Kasumi-1 (cell line): ENCODE measurements around the gene NDUFAF7.
"Not testable (repeated sequence)": the region's sequence is repeated elsewhere in the genome, so short reads cannot be mapped to it uniquely, and the experiment has no call there.

Experiments
- DNase-seq, 2 experiments: peaks; one replicate each; lab custom pipeline; 2025; lab: John Stamatoyannopoulos, UW

Gene NDUFAF7, protein sequence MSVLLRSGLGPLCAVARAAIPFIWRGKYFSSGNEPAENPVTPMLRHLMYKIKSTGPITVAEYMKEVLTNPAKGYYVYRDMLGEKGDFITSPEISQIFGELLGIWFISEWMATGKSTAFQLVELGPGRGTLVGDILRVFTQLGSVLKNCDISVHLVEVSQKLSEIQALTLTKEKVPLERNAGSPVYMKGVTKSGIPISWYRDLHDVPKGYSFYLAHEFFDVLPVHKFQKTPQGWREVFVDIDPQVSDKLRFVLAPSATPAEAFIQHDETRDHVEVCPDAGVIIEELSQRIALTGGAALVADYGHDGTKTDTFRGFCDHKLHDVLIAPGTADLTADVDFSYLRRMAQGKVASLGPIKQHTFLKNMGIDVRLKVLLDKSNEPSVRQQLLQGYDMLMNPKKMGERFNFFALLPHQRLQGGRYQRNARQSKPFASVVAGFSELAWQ

DNA sequence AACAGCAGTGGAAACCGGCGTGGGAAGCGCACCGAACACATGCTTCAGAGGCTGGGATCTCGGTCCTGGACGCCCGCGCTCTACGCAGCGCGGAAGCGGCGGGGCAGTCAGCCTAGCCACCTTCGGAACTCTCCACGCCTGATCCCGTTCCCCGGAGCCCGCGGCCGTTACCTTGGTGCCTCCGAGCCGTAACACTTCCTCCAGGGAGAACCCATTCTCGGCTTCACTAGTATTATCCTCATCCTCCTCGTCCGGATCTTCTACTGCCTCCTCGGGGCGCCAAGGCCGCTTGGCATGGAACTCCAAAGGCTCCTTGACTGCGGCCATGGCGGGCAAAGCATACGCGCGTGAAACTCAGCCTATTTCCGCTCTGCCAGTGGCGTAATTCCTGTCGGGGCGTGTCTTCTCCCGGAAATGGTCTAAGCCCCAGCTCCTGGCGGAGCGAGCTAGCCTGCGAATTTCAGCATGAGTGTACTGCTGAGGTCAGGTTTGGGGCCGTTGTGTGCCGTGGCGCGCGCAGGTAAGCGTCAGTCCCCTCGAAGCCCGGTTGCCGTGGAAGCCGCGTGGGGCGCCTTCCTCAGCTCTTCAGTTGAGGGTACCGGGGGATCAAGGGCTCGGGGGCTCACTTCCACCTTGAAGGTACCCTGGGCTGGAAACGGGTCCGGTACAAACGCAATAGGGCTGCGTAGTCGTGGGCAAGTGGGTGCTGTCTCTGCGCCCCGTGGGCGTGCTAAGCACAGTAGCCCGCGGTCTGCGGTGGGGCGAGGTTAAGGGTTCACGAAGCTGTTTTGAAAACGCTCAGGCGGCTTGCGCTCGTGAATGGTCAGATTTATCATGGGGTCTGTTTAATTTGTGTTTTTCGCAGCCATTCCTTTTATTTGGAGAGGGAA lies at the start of gene NDUFAF7, which contains the start of gene CEBPZ:
NDUFAF7 (plus strand) TSS at position 418 of the 890 bp plus-strand sequence; CDS start at position 466, 48 bp downstream.
CEBPZ (minus strand) TSS at position 356 of the 890 bp plus-strand sequence; CDS start at position 327, 29 bp downstream.
- DNase-seq: peak; percentile 91 to 93

DNA sequence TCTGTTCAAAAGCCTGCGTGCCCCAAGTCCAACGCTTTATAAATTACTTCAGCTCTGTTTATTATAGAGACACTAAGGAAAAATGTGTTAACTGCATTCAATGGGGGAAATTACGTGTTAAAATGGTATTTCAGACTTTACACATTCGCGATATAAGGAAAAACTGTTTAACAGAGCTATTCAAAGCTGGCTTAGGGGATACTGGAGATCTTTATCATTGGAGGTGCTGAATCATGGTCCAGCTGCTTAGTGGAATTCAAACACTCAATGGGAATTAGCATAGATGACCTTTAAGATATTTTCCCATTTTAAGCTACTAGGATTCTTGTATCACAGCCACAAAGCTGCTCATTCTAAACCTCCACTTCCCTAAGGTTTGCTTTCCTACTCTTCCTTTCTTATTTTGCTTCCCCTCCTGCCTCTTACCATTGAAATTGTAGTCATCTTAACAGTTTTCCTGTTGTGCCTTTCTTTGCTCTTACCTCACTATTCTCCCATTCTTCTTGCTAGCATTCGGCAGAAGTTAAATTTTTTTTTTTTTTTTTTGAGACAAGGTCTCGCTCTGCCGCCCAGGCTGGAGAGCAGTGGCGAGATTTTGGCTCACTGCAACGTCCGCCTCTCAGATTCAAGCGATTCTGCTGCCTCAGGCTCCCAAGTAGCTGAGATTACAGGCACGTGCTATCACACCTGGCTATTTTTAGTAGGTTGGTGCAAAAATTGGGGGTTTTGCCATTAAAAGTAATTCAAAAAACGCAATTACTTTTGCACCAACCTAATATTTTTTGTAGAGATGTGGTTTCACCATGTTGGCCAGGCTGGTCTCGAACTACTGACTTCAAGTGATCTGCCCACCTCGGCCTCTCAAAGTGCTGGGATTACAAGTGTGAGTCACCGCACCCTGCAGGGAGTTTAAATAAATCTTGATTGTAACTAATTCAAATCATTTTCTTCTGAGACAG lies 49.5 kb upstream of the NDUFAF7 start:
- DNase-seq: no peak

DNA sequence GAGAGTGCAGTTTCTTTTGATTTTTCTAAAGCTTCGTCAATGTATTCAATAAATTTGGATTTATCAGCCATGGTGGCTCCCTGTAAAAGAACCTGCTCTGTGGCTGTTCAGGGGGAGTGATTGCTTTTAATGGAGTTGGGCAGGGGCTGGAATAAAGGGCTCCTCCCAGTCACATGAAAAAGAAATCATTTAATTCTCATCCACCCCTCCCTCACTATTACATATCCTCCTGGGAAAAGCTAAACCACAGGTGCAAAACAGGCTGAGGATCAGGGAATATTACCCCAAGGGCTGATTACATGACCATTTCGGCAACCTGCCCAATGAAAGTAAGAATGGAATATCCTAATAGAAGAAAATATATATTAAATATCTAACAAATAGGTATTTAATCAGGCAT lies 42.9 kb upstream of the NDUFAF7 start, which contains the start of gene SULT6B1:
SULT6B1 (minus strand) TSS at position 101 of the 400 bp plus-strand sequence; CDS start at position 71, 30 bp downstream.
- DNase-seq: no peak

DNA sequence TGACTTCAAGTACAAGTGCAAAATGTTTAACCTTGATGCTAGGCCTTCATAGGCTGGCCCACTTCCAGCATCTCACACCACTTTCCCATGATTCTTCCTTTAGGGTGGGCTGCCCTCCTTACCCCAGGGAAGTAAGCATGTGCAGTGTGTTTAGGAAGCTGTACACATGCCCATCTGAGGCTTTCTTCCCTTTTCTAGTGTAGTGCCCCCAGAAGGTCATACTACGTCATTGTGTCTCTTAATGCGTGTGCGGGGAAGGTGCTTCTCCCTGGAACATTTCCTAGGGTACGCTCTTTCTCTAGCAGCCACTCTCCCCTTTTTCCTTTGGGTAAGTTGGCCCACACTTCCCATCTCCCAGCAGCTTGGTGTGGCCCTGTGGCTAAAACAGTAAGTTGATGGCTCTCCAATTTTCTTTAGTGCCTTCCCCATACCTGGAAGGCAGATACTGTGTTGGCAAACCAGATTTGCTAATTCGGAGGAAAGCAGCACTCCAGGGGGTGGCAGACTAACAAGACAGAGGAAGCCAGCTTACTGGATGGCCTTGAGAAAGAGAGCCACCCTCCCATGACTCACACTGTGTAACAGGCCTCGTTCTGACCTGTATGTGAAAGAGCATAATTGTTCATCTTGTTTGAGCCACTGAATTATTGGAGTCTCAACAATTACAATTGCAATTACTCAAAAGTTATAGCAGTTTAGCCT lies 41.9 kb upstream of the NDUFAF7 start:
- DNase-seq: peak; percentile 7 to 21

DNA sequence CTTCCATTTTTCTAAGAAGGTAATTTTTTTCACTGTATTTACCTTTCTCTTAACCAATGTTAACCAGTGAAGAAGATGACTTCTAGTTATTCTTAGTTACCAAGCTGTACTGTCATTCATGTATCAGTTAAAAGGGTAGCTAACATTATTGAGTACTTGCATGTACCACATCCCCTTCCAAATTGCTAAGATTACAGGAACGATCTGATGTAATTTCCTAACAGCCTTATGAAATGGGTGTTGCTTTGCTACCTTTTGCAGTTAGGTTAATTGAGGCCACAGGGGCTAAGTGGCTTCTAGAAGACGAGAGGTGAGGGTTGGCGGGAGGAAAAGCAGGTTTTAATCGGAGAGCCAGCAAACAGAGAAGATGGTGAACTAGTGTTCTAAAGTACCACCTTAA lies 41.2 kb upstream of the NDUFAF7 start:
- DNase-seq: no peak

DNA sequence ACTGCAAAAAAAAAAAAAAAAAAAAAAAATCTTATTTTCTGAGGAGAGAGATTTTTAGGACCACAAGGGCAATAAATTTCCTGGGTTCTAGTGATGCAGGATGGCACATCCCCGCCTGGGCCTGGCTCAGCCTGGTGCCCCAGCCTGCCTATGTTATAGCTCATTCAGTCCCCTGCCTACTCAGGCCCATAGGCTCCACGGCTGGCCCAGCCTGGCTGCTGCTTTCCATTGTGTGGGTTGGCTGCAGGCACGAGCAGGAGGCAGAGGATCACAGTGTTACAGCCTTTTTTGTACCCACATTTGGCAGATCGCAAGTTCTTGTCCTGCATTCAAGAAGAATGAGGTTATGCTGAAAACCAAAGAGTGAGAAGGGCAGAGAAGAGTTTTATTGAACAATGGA lies 40.2 kb upstream of the NDUFAF7 start:
- DNase-seq: no peak

DNA sequence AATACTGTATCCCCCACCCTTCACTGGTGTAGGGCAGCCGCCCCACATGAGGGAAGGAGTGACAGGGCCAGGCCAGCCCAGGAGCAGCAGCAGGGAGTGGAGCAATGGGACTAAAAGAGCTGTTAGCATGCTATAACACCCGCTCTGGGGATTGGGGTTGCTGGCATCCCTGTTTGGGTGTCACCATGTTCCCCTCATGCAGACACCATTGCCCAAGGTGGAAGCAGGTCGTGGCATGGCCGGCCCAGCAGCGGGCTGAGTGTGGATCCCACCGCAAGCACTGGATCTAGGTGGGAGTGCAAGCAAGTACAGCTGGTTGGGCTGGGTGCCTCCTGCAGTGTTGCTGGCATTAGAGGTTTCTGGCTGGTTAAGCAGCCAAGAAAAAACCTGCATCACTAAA lies 39.7 kb upstream of the NDUFAF7 start:
- DNase-seq: no peak

DNA sequence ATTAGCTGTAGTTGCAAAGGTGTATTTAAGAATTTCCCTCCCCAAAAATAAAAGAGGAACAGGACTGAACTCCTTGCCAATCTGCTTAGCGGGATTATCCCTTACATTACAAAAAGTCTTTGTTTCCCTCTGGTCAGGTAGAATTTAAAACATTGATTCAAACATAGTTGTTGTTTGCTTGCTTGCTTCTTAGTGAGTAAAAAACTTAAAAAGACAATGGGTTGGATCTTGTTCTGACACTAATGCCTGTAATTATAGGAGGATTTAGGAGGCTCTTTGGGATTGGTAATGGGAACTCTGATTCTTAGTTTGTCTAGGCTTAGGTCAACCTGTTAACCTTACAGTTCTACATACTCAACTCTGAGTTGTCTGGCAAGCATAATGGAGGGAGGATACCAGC lies 38.9 kb upstream of the NDUFAF7 start:
- DNase-seq: no peak

DNA sequence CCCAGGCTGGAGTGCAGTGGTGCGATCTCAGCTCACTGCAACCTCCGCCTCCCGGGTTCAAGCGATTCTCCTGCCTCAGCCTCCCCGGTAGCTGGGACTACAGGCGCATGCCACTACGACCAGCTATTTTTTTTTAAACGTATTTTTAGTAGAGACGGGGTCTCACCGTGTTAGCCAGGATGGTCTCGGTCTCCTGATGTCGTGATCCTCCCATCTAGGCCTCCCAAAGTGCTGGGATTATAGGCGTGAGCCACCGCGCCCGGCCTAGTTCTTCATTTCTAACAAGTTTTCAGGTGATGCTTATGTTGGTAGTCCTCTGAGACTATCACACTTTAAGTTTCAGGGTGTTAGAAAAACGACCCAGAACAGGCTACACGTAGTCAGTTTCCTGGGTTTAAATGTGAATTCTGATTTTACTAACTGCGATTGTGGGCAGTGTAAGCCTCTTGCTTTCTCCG lies 35.6 kb upstream of the NDUFAF7 start:
- not testable (repeated sequence) for DNase-seq

DNA sequence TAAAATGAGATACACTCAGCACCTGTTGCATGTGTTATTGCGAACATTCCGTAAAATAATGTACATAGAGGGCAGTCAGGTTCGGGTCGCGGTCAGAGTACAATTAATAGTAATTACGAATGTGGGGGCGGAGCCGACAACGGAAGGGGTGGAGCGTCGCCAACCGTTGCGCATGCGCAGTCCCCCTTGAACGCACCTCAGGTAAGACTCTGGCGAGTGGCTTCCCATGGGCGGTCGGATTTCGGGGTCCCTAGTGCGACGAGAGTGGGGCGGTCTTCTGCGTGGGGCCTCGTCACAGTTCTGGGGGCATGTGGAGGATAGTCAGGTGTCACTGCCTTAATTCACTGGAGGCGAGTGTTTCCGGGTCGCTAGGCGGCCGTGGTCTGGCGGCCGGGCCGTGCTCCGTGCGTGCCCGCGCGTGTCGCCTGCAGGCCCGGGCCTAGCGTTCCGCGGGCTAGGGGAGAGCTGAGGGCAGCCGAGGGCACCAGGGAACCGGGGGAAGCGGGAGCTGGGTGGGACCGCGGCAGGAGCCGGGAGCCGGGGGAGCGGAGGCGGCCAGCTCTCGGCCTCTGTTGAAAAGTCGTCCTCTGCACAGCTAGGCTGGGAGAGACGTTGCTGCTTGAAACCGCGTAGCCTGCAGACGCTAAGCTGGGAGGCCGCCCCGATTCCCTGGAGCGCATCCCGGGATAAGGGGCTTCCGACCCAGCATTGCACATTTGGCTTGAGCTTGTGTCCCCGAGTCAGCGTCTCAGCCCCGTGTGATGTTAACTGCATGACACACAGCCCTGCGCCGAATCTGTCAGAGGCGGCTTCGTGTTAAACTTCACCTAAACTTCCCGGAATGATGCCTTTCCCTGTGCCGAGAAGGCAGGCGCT lies 34.9 kb upstream of the NDUFAF7 start, which contains the start of gene CEBPZOS:
CEBPZOS (plus strand) TSS at position 177 of the 876 bp plus-strand sequence. CDS start 3,209 bp downstream, outside the sequence.
- peak; percentile 76 to 81 for DNase-seq

DNA sequence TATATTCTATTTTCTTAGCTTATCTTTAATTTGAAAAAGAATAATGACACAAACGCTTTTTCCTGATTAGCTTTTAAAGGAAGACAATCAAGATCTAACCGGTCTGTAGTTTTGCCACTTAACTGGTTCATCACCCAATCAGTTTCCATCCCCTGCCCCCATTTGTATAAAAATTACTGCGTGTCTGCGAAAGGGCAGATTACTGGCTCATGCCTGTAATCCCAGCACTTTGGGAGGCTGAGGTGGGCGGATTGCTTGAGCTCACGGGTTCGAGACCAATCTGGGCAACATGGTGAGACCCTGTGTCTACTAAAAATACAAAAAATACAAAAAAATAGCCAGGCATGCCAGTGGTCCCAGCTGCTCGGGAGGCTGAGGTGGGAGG lies 32.8 kb upstream of the NDUFAF7 start:
- DNase-seq: no peak

DNA sequence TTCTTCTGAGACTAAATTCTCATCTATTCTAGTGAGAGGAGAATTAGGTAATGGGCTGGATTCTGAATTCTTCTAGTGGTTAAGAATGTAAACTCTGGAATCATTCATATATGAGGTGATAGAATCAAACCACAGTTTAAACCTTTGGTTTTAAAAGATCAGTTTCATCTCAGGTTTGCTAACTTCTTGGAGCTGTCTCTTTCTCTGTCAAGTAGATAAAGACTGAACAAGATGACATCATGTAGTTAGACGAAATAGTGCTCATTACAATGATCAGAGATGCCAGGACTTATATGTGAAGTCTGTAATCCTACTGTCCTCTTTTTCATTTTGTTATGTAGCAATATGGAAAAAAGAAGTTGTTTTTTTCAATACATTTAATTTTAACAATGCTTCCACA lies 30.2 kb upstream of the NDUFAF7 start:
- DNase-seq: no peak

DNA sequence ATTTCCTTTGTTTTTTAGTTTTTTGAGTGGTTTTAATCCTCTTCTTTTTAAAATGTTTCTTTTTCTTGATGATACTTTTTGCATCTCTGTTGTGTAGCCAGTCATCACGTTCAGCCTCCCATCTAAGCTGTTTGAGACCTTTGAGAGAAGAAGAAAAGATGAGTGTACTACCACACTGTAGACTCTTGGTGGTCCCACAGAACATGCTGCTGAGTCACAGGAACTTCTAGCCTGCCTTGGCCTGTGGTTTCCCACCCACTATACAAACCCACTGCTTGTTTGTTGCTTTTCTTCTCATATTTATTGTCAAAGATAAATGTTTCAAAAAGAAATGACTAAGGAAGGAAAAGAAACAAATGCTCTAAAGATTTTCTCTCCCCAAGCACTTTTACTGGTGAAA lies 29.7 kb upstream of the NDUFAF7 start:
- peak; percentile 10 to 22 for DNase-seq

DNA sequence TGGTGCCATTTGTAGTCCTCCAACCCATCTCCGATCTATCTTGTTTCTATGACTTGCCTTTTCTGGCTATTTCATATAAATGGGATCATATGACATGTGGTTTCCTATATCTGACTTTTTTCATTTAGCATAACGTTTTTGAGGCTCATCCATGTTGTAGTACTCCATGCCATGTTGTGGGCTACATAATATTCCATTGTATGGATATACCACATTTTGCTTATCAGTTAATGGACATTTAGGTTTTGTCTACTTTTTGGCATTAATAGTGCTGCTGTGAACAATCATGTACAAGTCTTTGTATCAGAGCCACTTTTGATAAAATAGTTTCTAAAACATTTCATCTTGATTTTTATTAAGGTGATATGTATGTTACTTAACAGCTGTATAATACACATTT lies 27.8 kb upstream of the NDUFAF7 start:
- no peak for DNase-seq

DNA sequence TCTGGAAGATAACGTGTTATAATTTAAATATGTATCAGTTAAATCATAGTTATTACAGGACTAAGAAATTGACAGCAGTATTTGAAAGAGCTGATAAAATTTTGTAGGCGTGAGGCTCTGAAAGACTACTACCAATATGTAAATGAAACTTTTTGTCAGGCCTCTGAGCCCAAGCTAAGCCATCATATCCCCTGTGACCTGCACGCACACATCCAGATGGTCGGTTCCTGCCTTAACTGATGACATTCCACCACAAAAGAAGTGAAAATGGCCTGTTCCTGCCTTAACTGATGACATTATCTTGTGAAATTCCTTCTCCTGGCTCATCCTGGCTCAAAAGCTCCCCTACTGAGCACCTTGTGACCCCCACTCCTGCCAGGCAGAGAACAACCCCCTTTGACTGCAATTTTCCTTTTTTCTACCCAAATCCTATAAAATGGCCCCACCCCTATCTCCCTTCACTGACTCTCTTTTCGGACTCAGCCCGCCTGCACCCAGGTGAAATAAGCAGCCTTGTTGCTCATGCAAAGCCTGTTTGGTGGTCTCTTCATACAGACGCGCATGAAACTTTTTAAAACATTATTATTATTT lies 26.3 kb upstream of the NDUFAF7 start:
- DNase-seq: not testable (repeated sequence)

DNA sequence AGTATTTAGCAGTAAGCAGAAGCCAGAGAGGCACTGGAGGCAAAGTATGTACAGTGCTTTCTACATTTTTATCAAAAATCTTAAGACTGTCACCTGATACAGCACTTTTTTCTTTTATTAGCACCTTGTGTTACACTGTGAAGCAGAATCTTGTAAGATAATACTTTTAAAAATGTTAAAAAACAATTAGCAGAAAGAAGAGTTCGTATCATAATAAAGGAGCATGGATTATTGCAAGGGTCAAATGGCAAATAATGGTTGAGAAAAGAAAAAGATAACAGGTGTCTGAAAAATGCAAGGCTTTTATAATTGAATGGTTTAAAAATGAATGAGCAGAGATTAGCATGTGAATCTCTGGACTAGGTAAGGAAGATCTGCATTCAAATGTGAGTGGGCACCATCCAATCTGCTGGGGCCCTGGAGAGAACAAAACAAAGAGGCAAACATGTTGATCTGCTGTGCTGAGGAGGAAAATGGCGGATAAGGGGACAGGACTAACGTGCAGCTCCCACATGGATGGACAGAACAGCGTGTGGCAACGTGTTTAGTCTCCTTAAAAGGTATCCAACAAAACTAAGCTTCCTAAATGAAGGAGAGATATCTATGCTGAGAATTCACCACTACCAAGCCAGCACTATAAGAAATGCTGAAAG lies 25.6 kb upstream of the NDUFAF7 start:
- no peak for DNase-seq

DNA sequence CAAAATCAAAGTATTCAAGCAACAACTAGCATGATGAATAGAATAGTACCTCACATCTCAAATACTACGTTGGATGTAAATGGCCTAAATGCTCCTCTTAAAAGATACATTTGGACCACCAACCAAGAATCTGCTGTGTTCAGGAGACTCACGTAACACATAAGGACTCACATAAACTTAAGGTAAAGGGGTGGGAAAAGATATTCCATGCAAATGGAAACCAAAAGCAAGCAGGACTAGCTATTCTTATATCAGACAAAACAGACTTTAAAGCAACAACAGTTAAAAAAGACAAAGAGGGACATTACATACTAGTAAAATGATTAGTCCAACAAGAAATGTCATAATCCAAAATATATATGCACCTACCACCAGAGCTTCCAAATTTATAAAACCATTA lies 24.7 kb upstream of the NDUFAF7 start:
- not testable (repeated sequence) for DNase-seq

DNA sequence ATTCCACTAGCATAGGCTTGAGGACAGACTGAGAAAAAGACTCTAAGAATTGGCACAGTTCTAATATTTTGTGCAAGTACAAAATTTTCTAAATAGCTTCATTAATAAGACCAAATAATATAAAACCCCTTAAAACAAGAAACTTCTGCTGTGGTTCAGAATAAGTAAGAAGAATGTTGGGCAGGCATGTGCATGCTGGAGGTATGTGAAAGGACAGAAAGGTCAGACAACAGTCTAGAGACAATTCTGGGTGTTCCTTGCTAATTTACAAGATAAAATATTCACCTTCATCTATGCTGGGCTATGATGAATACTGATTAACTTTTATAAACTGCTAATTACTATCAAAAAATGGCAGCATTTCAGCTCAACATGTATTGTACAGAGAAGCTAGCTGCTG lies 20.2 kb upstream of the NDUFAF7 start:
- no peak for DNase-seq

DNA sequence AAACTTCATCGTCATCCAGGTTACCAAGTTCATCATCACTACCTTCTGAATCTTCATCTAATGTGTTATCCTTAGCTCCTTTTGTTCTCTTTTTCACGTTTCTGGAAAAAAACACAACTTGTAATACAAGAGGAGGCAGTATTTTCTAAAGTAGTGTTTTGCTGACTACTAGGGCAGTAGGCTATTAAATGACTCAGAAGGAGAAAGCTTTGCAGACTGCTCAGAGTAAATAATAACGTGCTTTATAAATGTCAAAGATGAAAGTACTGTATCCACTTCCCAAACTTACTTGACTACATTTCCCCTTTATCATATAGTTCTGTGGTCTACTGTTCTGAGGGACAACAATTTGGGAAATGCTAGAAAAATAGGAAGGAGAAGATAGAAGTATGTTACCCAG lies 19.5 kb upstream of the NDUFAF7 start:
- no peak for DNase-seq
